Body of pancreas (tissue), 4 donors: ENCODE data around the gene ATP10A. TPM values are rescaled to one million over a fixed set of nuclear protein-coding genes. Genes with fewer than 3 reads are reported as not detected.

Experiments
- ATAC-seq: fragments of 150-250 bp; one replicate; pipeline ENCODE4 v1.9.1; 2016
- DNase-seq, 4 donors: peaks; one replicate each; pipeline ENCODE4 v3.0.0-alpha.2; 2019
- H3K27ac ChIP-seq, 4 donors: fragments of 200-600 bp; sonication (generic); 1 replicate in 3 of 4; 2 replicates in 1 of 4; pipeline versions ENCODE4 v1.5.1 to v1.6.1; 2016 to 2019; ENCODE audit warnings: mild to moderate bottlenecking in 1 of 4, mixed read lengths in 1 of 4, moderate library complexity in 1 of 4
- H3K27me3 ChIP-seq, 2 donors: fragments of 200-600 bp; sonication (generic); one replicate each; pipeline ENCODE4 v1.6.0; 2016; ENCODE audit warnings: mild to moderate bottlenecking in 1 of 2
- H3K36me3 ChIP-seq, 2 donors: fragments of 200-600 bp; sonication (generic); replicated peaks in 1 of 2; 2 replicates each; pipeline ENCODE4 v1.5.1; 2016; ENCODE audit warnings: low read depth in 2 of 2; ENCODE audit not compliant: insufficient read depth in 1 of 2
- H3K4me1 ChIP-seq: fragments of 200-600 bp; sonication (generic); one replicate; pipeline ENCODE4 v1.6.0; 2016
- H3K4me3 ChIP-seq, 2 donors: fragments of 200-600 bp; sonication (generic); 1 replicate in 1 of 2; 2 replicates in 1 of 2; pipeline ENCODE4 v1.5.1; 2016 to 2019
- H3K9me3 ChIP-seq, 3 donors: fragments of 200-600 bp; sonication (generic); 1 replicate in 2 of 3; 2 replicates in 1 of 3; pipeline ENCODE4 v1.5.1; 2016
- POLR2A ChIP-seq, 3 donors: fragments of 450-650 bp; IDR thresholded peaks; one replicate each; pipeline ENCODE4 v1.6.1; 2016; ENCODE audit warnings: antibody characterized with exemption in 3 of 3, mild to moderate bottlenecking in 2 of 3
- WGBS, 2 donors: methylation state at CpG; one replicate each; pipeline ENCODE4 v1.1.5; 2017; 5-methylcytosine and 5-hydroxymethylcytosine counted together
- intact Hi-C: fragments of 100-400 bp; cut with DNase I; formaldehyde crosslinking; loops from one replicate; pipeline ENCODE4 v1.15.1; 2023
- total RNA-seq, 2 donors: library from RNA; depleted of rRNA; stranded (reverse); fragments of >200 nt; gene quantifications; one replicate each; pipeline ENCODE4 v1.1.0, GENCODE V29; 2016
- TF ChIP-seq, protein P1 (sequence below), 7 experiments: fragments of 450-650 bp in 4 of 7; fragments of 200-600 bp in 3 of 7; sonication (generic) in 3 of 7; IDR thresholded peaks; one replicate each; pipeline ENCODE4 v1.5.1; 2016 to 2019; ENCODE audit warnings: antibody characterized with exemption in 7 of 7

The ATP10A gene
- total RNA-seq, 2 donors from 2014 or later = 1.3 to 2.0 TPM

- Histone ChIP-seq H3K4me3 (no peak overlapping the region), H3K4me1 (no peaks in the 10 kb centered on the region), H3K27ac (no peak overlapping the region), H3K36me3 (no peaks in the 10 kb centered on the region), H3K9me3 (no peaks in the 10 kb centered on the region), H3K27me3 (no peaks in the 10 kb centered on the region)
- ATAC-seq = no peak
- intact Hi-C loops = no loop called here
- DNase-seq = no peak
- TF ChIP-seq POLR2A (IDR thresholded peaks at IDR 0.05) = no peak
- TF ChIP-seq, protein P1, sequence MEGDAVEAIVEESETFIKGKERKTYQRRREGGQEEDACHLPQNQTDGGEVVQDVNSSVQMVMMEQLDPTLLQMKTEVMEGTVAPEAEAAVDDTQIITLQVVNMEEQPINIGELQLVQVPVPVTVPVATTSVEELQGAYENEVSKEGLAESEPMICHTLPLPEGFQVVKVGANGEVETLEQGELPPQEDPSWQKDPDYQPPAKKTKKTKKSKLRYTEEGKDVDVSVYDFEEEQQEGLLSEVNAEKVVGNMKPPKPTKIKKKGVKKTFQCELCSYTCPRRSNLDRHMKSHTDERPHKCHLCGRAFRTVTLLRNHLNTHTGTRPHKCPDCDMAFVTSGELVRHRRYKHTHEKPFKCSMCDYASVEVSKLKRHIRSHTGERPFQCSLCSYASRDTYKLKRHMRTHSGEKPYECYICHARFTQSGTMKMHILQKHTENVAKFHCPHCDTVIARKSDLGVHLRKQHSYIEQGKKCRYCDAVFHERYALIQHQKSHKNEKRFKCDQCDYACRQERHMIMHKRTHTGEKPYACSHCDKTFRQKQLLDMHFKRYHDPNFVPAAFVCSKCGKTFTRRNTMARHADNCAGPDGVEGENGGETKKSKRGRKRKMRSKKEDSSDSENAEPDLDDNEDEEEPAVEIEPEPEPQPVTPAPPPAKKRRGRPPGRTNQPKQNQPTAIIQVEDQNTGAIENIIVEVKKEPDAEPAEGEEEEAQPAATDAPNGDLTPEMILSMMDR (IDR thresholded peaks at IDR 0.05) = no peak
- 53 to 59% methylated on average over 11 of the region's 11 CpGs for WGBS, 2 donors
Observed at GRCh38 chr15:25668236-25668795, 194.8 kb downstream of the ATP10A start.

DNA sequence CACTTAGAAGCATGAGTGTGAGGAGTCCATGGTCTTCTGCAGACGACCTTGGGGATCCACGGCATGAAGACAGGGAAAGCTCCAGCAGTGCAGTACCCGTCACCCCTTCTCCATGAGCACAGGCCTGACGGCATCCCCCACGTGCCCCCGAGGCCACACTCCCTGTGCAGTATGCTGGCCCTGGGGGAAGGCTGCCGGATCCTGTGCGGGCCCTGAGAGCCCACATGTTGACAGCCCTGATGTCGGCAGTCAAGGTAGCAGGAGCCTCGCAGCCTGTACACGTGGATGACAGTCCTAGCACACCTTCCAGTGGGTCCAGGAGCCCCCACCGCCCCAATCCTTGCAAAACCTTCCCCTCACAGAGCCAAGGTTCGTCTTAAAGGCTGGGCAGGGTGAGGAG is 195.3 kb downstream of the ATP10A start:
- Histone ChIP-seq H3K27ac (no peak overlapping the region), H3K9me3 (no peaks in the 10 kb centered on the region), H3K4me3 (no peak overlapping the region), H3K27me3 (no peaks in the 10 kb centered on the region), H3K36me3 (no peaks in the 10 kb centered on the region), H3K4me1 (no peaks in the 10 kb centered on the region)
- intact Hi-C loops = no loop called here
- no peak for DNase-seq
- no peak for ATAC-seq
- 49 to 52% methylated on average over 5 to 13 of the region's 13 CpGs for WGBS, 2 donors
- no peak for TF ChIP-seq POLR2A (IDR thresholded peaks at IDR 0.05)
- TF ChIP-seq, protein P1 (IDR thresholded peaks at IDR 0.05) = no peak

- H3K4me1 ChIP-seq = no peaks in the 10 kb centered on the region
- H3K4me3 ChIP-seq = no peak overlapping the region
- WGBS, 2 donors = 56 to 68% methylated on average over 3 of the region's 3 CpGs
- intact Hi-C loops = no loop called here
- no peaks in the 10 kb centered on the region for H3K36me3 ChIP-seq
- no peak for ATAC-seq
- no peaks in the 10 kb centered on the region for H3K27me3 ChIP-seq
- no peak overlapping the region for H3K27ac ChIP-seq
- TF ChIP-seq, protein P1 (IDR thresholded peaks at IDR 0.05) = no peak
- no peak for TF ChIP-seq POLR2A (IDR thresholded peaks at IDR 0.05)
- no peaks in the 10 kb centered on the region for H3K9me3 ChIP-seq
- DNase-seq = no peak
Observed at GRCh38 chr15:25665913-25666312, 197.2 kb downstream of the ATP10A start.

- intact Hi-C loops = no loop called here
- 57 to 60% methylated on average over 5 of the region's 5 CpGs for WGBS, 2 donors
- ATAC-seq = no peak
- Histone ChIP-seq H3K9me3 (no peaks in the 10 kb centered on the region), H3K4me1 (no peaks in the 10 kb centered on the region), H3K27me3 (no peaks in the 10 kb centered on the region), H3K36me3 (no peaks in the 10 kb centered on the region), H3K4me3 (no peak overlapping the region), H3K27ac (no peak overlapping the region)
- DNase-seq = no peak
- no peak for TF ChIP-seq POLR2A (IDR thresholded peaks at IDR 0.05)
- TF ChIP-seq, protein P1 (IDR thresholded peaks at IDR 0.05) = no peak
Observed at GRCh38 chr15:25664761-25665160, 198.4 kb downstream of the ATP10A start.

- Histone ChIP-seq H3K9me3 (no peaks in the 10 kb centered on the region), H3K36me3 (no peaks in the 10 kb centered on the region), H3K27me3 (no peaks in the 10 kb centered on the region), H3K4me1 (no peaks in the 10 kb centered on the region), H3K27ac (no peak overlapping the region), H3K4me3 (no peak overlapping the region)
- 62 to 67% methylated on average over 5 of the region's 5 CpGs for WGBS, 2 donors
- intact Hi-C loops = no loop called here
- no peak for DNase-seq
- ATAC-seq = no peak
- TF ChIP-seq, protein P1 (IDR thresholded peaks at IDR 0.05) = no peak
- no peak for TF ChIP-seq POLR2A (IDR thresholded peaks at IDR 0.05)
Observed at GRCh38 chr15:25663515-25663914, 199.6 kb downstream of the ATP10A start.
